Endothelial cell (in vitro differentiated cells): ENCODE measurements around the gene ABAT. TPM values are rescaled to one million over a fixed set of nuclear protein-coding genes. Genes with fewer than 3 reads are reported as not detected.

Experiments used
- DNase-seq: peaks from one replicate; pipeline ENCODE4 v3.0.0; 2021; ENCODE audit warnings: low spot score
- H3K27ac Mint-ChIP-seq: one replicate; pipeline ENCODE4 v1.8.0; 2021; ENCODE audit warnings: mixed read lengths, inconsistent platforms; ENCODE audit not compliant: unreplicated experiment
- H3K27me3 Mint-ChIP-seq: one replicate; pipeline ENCODE4 v1.8.0; 2021; ENCODE audit warnings: mild to moderate bottlenecking, moderate library complexity, mixed read lengths, inconsistent platforms; ENCODE audit not compliant: unreplicated experiment
- H3K36me3 Mint-ChIP-seq: one replicate; pipeline ENCODE4 v1.8.0; 2021; ENCODE audit warnings: mild to moderate bottlenecking, low read depth, mixed read lengths, inconsistent platforms; ENCODE audit not compliant: unreplicated experiment
- H3K4me1 Mint-ChIP-seq: one replicate; pipeline ENCODE4 v1.8.0; 2021; ENCODE audit warnings: mild to moderate bottlenecking, mixed read lengths, inconsistent platforms; ENCODE audit not compliant: unreplicated experiment
- H3K4me3 Mint-ChIP-seq: one replicate; pipeline ENCODE4 v1.8.0; 2021; ENCODE audit warnings: mild to moderate bottlenecking, mixed read lengths, inconsistent platforms; ENCODE audit not compliant: unreplicated experiment
- H3K9me3 Mint-ChIP-seq: one replicate; pipeline ENCODE4 v1.8.0; 2021; ENCODE audit warnings: mixed read lengths, inconsistent platforms; ENCODE audit not compliant: unreplicated experiment
- CTCF ChIP-seq: fragments of 200-600 bp; sonication (generic); IDR thresholded peaks from one replicate; pipeline ENCODE4 v1.5.0; 2021; ENCODE audit warnings: antibody characterized with exemption; ENCODE audit not compliant: unreplicated experiment
- total RNA-seq: library from RNA; stranded (reverse); fragmentation: NEBNext Ultra II Directional; extraction: Animal tissue kit (Norgen Biotek cat#: 25700); gene quantifications from one replicate; pipeline ENCODE4 v1.2.1, GENCODE V29; 2021; ENCODE audit not compliant: unreplicated experiment

Gene ABAT
- total RNA-seq, 1 donor from 2014 or later = 1.6 TPM

- no peak for TF ChIP-seq CTCF
- peaks cover 9% of the 10 kb centered on the region for H3K27me3 Mint-ChIP-seq
- no peaks in the 10 kb centered on the region for H3K9me3 Mint-ChIP-seq
Measured at GRCh38 chr16:8669481-8669880, 4.9 kb upstream of the ABAT start.

GRCh38 chr16:8670014-8670560, 4.3 kb upstream of the ABAT start:
- H3K36me3 Mint-ChIP-seq = no peaks in the 10 kb centered on the region
- no peaks in the 10 kb centered on the region for H3K9me3 Mint-ChIP-seq
- DNase-seq = no peak
- no peak overlapping the region for H3K27ac Mint-ChIP-seq
- H3K4me3 Mint-ChIP-seq = no peak overlapping the region
- TF ChIP-seq CTCF = no peak
- H3K27me3 Mint-ChIP-seq = peaks cover 11% of the 10 kb centered on the region
- peaks cover 2% of the 10 kb centered on the region for H3K4me1 Mint-ChIP-seq

More at GRCh38 chr16:8669481-8669880, 4.9 kb upstream of the ABAT start:
- no peak overlapping the region for H3K4me3 Mint-ChIP-seq
- H3K36me3 Mint-ChIP-seq = no peaks in the 10 kb centered on the region
- H3K4me1 Mint-ChIP-seq = no peaks in the 10 kb centered on the region
- DNase-seq = no peak
- no peak overlapping the region for H3K27ac Mint-ChIP-seq

- DNase-seq = peak; percentile 22
- H3K36me3 Mint-ChIP-seq = no peaks in the 10 kb centered on the region
- TF ChIP-seq CTCF = no peak
- peak overlapping the region; percentile 68 for H3K4me3 Mint-ChIP-seq
- no peak overlapping the region for H3K27ac Mint-ChIP-seq
- no peaks in the 10 kb centered on the region for H3K9me3 Mint-ChIP-seq
- peaks cover 13% of the 10 kb centered on the region for H3K27me3 Mint-ChIP-seq
- peaks cover 2% of the 10 kb centered on the region for H3K4me1 Mint-ChIP-seq
Measured at GRCh38 chr16:8673611-8674412, 605 bp upstream of the ABAT start.

GRCh38 chr16:8675183-8676159, 1.1 kb downstream of the ABAT start:
- H3K27me3 Mint-ChIP-seq = peaks cover 13% of the 10 kb centered on the region
- H3K4me1 Mint-ChIP-seq = peaks cover 2% of the 10 kb centered on the region
- H3K36me3 Mint-ChIP-seq = no peaks in the 10 kb centered on the region
- H3K4me3 Mint-ChIP-seq = peak overlapping the region; percentile 82
- H3K9me3 Mint-ChIP-seq = no peaks in the 10 kb centered on the region
- DNase-seq = no peak
- H3K27ac Mint-ChIP-seq = no peak overlapping the region
- TF ChIP-seq CTCF = no peak
